HG03025 (cell line): ENCODE data around the gene ST6GALNAC3.

Experiments
- ATAC-seq: cut with Tn5 transposase; IDR thresholded peaks from one replicate; pipeline ENCODE4 v1.9.1; 2021; ENCODE audit warnings: mild to moderate bottlenecking, moderate library complexity; ENCODE audit not compliant: unreplicated experiment, low FRiP score

Gene ST6GALNAC3

GRCh38 chr1:76542359-76542758, 467.8 kb downstream of the ST6GALNAC3 start:
- ATAC-seq, result no peak

GRCh38 chr1:76543495-76543894, 468.9 kb downstream of the ST6GALNAC3 start:
- no peak for ATAC-seq

GRCh38 chr1:76546354-76546933, 471.9 kb downstream of the ST6GALNAC3 start:
- no peak for ATAC-seq

GRCh38 chr1:76547916-76548315, 473.4 kb downstream of the ST6GALNAC3 start:
- ATAC-seq, result no peak

- ATAC-seq, result no peak
These were observed 474.1 kb downstream of the ST6GALNAC3 start for GRCh38 chr1:76548513-76549100.

- ATAC-seq, result no peak
These were observed 479.7 kb downstream of the ST6GALNAC3 start for GRCh38 chr1:76554283-76554682.

- ATAC-seq, result no peak
These were observed 487.7 kb downstream of the ST6GALNAC3 start for GRCh38 chr1:76562292-76562691.

GRCh38 chr1:76568573-76569238, 494.2 kb downstream of the ST6GALNAC3 start:
- ATAC-seq, result no peak

GRCh38 chr1:76571248-76571647, 496.7 kb downstream of the ST6GALNAC3 start:
- ATAC-seq, result no peak

GRCh38 chr1:76572229-76572628, 497.7 kb downstream of the ST6GALNAC3 start:
- ATAC-seq, result no peak

GRCh38 chr1:76576876-76577524, 502.5 kb downstream of the ST6GALNAC3 start:
- no peak for ATAC-seq

- ATAC-seq, result no peak
These were observed 503.1 kb downstream of the ST6GALNAC3 start for GRCh38 chr1:76577525-76578185.

GRCh38 chr1:76580206-76580605, 505.7 kb downstream of the ST6GALNAC3 start:
- no peak for ATAC-seq

- ATAC-seq, result no peak
These were observed 507.2 kb downstream of the ST6GALNAC3 start for GRCh38 chr1:76581712-76582111.

- ATAC-seq, result no peak
These were observed 508.8 kb downstream of the ST6GALNAC3 start for GRCh38 chr1:76583235-76583868.

- no peak for ATAC-seq
These were observed 509.4 kb downstream of the ST6GALNAC3 start for GRCh38 chr1:76583875-76584477.

GRCh38 chr1:76585980-76586674, 511.6 kb downstream of the ST6GALNAC3 start:
- no peak for ATAC-seq

- no peak for ATAC-seq
These were observed 512.7 kb downstream of the ST6GALNAC3 start for GRCh38 chr1:76587212-76587611.

- no peak for ATAC-seq
These were observed 516.9 kb downstream of the ST6GALNAC3 start for GRCh38 chr1:76591461-76591860.

GRCh38 chr1:76591963-76592362, 517.4 kb downstream of the ST6GALNAC3 start:
- no peak for ATAC-seq
